Smooth muscle cell (in vitro differentiated cells): ENCODE data around the gene CHD9. TPM values are rescaled to one million over a fixed set of nuclear protein-coding genes. Genes with fewer than 3 reads are reported as not detected.

Source experiments
- DNase-seq: peaks from one replicate; lab custom pipeline; 2025; ENCODE audit not compliant: unreplicated experiment; lab: John Stamatoyannopoulos, UW
- H2AFZ ChIP-seq: fragments of 200-600 bp; sonication (generic); 2 replicates; pipeline ENCODE4 v1.6.0; 2016; ENCODE audit warnings: antibody characterized with exemption, low read depth, mild to moderate bottlenecking
- H3F3A ChIP-seq: fragments of 200-600 bp; sonication (generic); 2 replicates; pipeline ENCODE4 v1.6.0; 2017; ENCODE audit warnings: antibody characterized with exemption, low read depth
- H3K27ac ChIP-seq: fragments of 200-600 bp; sonication (generic); 2 replicates; pipeline ENCODE4 v1.5.1; 2016; ENCODE audit warnings: low read depth, mild to moderate bottlenecking
- H3K27me3 ChIP-seq: fragments of 200-600 bp; sonication (generic); 2 replicates; pipeline ENCODE4 v1.6.1; 2016; ENCODE audit warnings: low read depth, mild to moderate bottlenecking
- H3K36me3 ChIP-seq: fragments of 200-600 bp; sonication (generic); 2 replicates; pipeline ENCODE4 v1.5.1; 2016; ENCODE audit warnings: low read depth
- H3K4me1 ChIP-seq: fragments of 200-600 bp; sonication (generic); 2 replicates; pipeline ENCODE4 v1.5.1; 2016; ENCODE audit warnings: low read depth
- H3K4me2 ChIP-seq: fragments of 200-600 bp; sonication (generic); 2 replicates; pipeline ENCODE4 v1.6.0; 2016; ENCODE audit warnings: mild to moderate bottlenecking
- H3K4me3 ChIP-seq: fragments of 200-600 bp; sonication (generic); 2 replicates; pipeline ENCODE4 v1.5.1; 2016; ENCODE audit warnings: mild to moderate bottlenecking
- H3K79me2 ChIP-seq: fragments of 200-600 bp; sonication (generic); 2 replicates; pipeline ENCODE4 v1.6.0; 2016; ENCODE audit warnings: low read depth, mild to moderate bottlenecking
- H3K9ac ChIP-seq: fragments of 200-600 bp; sonication (generic); 2 replicates; pipeline ENCODE4 v1.6.0; 2016; ENCODE audit warnings: low read depth
- H3K9me3 ChIP-seq: fragments of 200-600 bp; sonication (generic); replicated peaks from 2 replicates; pipeline ENCODE4 v1.5.1; 2016; ENCODE audit warnings: low read depth
- H4K20me1 ChIP-seq: fragments of 200-600 bp; sonication (generic); 2 replicates; pipeline ENCODE4 v1.6.0; 2016; ENCODE audit warnings: low read depth
- CTCF ChIP-seq: fragments of 200-600 bp; sonication (generic); IDR thresholded peaks from 2 replicates; pipeline ENCODE4 v1.5.1; 2017; ENCODE audit warnings: borderline replicate concordance, mild to moderate bottlenecking, antibody characterized with exemption; ENCODE audit not compliant: insufficient read depth, poor library complexity, severe bottlenecking
- WGBS: methylation state at CpG from one replicate; pipeline ENCODE4 v1.1.7; 2016; ENCODE audit warnings: low lambda C conversion rate; 5-methylcytosine and 5-hydroxymethylcytosine counted together
- polyA plus RNA-seq: library from polyadenylated mRNA; unstranded; fragments of >200 nt; fragmentation: Nextera tagmentation; extraction: Ambion mirVana; gene quantifications from 2 replicates; pipeline ENCODE4 v1.2.1, GENCODE V29; 2016
- total RNA-seq: library from RNA; depleted of rRNA; stranded (reverse); fragments of >200 nt; gene quantifications from 2 replicates; pipeline ENCODE4 v1.2.3, GENCODE V29; 2014

The CHD9 gene
- total and polyA plus RNA-seq, 2 experiments from 2014 or later: 43.7 to 117 TPM

- Histone ChIP-seq H4K20me1 (no peaks in the 10 kb centered on the region), H3F3A (peaks cover 1% of the 10 kb centered on the region), H3K79me2 (peaks cover 7% of the 10 kb centered on the region), H3K27ac (no peak overlapping the region), H3K4me3 (no peak overlapping the region), H3K9ac (no peak overlapping the region), H3K9me3 (no peaks in the 10 kb centered on the region), H3K27me3 (no peaks in the 10 kb centered on the region), H3K36me3 (peaks cover 34% of the 10 kb centered on the region), H3K4me1 (no peaks in the 10 kb centered on the region), H2AFZ (no peak overlapping the region), H3K4me2 (no peak overlapping the region)
- no peak for TF ChIP-seq CTCF
- DNase-seq: no peak
- 67% methylated on average over 3 of the region's 3 CpGs for WGBS
Measured at GRCh38 chr16:53235851-53236250, 181.1 kb downstream of the CHD9 start.

- Histone ChIP-seq H2AFZ (no peak overlapping the region), H3K27me3 (no peaks in the 10 kb centered on the region), H3K36me3 (peaks cover 49% of the 10 kb centered on the region), H3K9ac (no peak overlapping the region), H3K79me2 (no peaks in the 10 kb centered on the region), H3K27ac (no peak overlapping the region), H3K4me1 (no peaks in the 10 kb centered on the region), H3K9me3 (no peaks in the 10 kb centered on the region), H3F3A (no peaks in the 10 kb centered on the region), H3K4me2 (no peak overlapping the region), H4K20me1 (no peaks in the 10 kb centered on the region), H3K4me3 (no peak overlapping the region)
- 97% methylated on average over 1 of the region's 1 CpG for WGBS
- TF ChIP-seq CTCF: no peak
- DNase-seq: no peak
Measured at GRCh38 chr16:53249331-53249730, 194.5 kb downstream of the CHD9 start.

- Histone ChIP-seq H3K27ac (peak overlapping the region; percentile 29), H3K4me2 (peak overlapping the region; percentile 6), H3K27me3 (no peaks in the 10 kb centered on the region), H3K9ac (no peak overlapping the region), H3K36me3 (peaks cover 35% of the 10 kb centered on the region), H3K79me2 (no peaks in the 10 kb centered on the region), H3K4me3 (no peak overlapping the region), H4K20me1 (no peaks in the 10 kb centered on the region), H3K4me1 (no peaks in the 10 kb centered on the region), H2AFZ (no peak overlapping the region), H3F3A (no peaks in the 10 kb centered on the region), H3K9me3 (no peaks in the 10 kb centered on the region)
- DNase-seq: no peak
- WGBS: 67% methylated on average over 2 of the region's 2 CpGs
- no peak for TF ChIP-seq CTCF
Measured at GRCh38 chr16:53257001-53257400, 202.2 kb downstream of the CHD9 start.

GRCh38 chr16:53258809-53259208 lies 204.0 kb downstream of the CHD9 start:
- H2AFZ ChIP-seq: no peak overlapping the region
- no peaks in the 10 kb centered on the region for H3K4me1 ChIP-seq
- H3K27ac ChIP-seq: no peak overlapping the region
- no peak for DNase-seq
- no peak overlapping the region for H3K4me3 ChIP-seq
- peaks cover 42% of the 10 kb centered on the region for H3K36me3 ChIP-seq
- H3K4me2 ChIP-seq: no peak overlapping the region
- H3F3A ChIP-seq: no peaks in the 10 kb centered on the region
- no peaks in the 10 kb centered on the region for H3K9me3 ChIP-seq
- H3K9ac ChIP-seq: no peak overlapping the region
- 97% methylated on average over 3 of the region's 3 CpGs for WGBS
- H3K79me2 ChIP-seq: no peaks in the 10 kb centered on the region
- no peaks in the 10 kb centered on the region for H4K20me1 ChIP-seq
- H3K27me3 ChIP-seq: no peaks in the 10 kb centered on the region
- no peak for TF ChIP-seq CTCF
